Calu3 (cell line): Measurements from ENCODE around the gene NR4A3. TPM values are rescaled to one million over a fixed set of nuclear protein-coding genes. Genes with fewer than 3 reads are reported as not detected.

Experiments used
- BruUV-seq: library from RNA; stranded (reverse); fragments of 400-500 nt; replicated peaks from 2 replicates; lab custom pipeline; 2021; lab: Mats Ljungman, UMichigan
- CTCF ChIA-PET: fragments of 300-600 bp; sonication (Branson Sonifier 250); formaldehyde crosslinking; loops from one replicate; lab custom pipeline; 2022; ENCODE audit warnings: antibody characterized with exemption; lab: Charles Lee
- DNase-seq: peaks from one replicate; pipeline ENCODE4 v3.0.0; 2022
- H3K27ac Mint-ChIP-seq: one replicate; pipeline ENCODE4 v1.8.0; 2022; ENCODE audit warnings: mixed read lengths; ENCODE audit not compliant: unreplicated experiment
- H3K27me3 Mint-ChIP-seq: one replicate; pipeline ENCODE4 v1.8.0; 2022; ENCODE audit warnings: mixed read lengths; ENCODE audit not compliant: unreplicated experiment
- H3K36me3 Mint-ChIP-seq: one replicate; pipeline ENCODE4 v1.8.0; 2022; ENCODE audit warnings: mild to moderate bottlenecking, moderate library complexity, mixed read lengths; ENCODE audit not compliant: insufficient read depth, unreplicated experiment
- H3K4me1 Mint-ChIP-seq: one replicate; pipeline ENCODE4 v1.8.0; 2022; ENCODE audit warnings: mild to moderate bottlenecking, low read depth, mixed read lengths; ENCODE audit not compliant: unreplicated experiment
- H3K4me3 Mint-ChIP-seq: one replicate; pipeline ENCODE4 v1.8.0; 2022; ENCODE audit warnings: mild to moderate bottlenecking, low read depth, moderate library complexity, mixed read lengths; ENCODE audit not compliant: unreplicated experiment
- H3K9me3 Mint-ChIP-seq: one replicate; pipeline ENCODE4 v1.8.0; 2022; ENCODE audit warnings: low read depth, mixed read lengths; ENCODE audit not compliant: unreplicated experiment
- intact Hi-C: fragments of 100-400 bp; cut with micrococcal nuclease; formaldehyde crosslinking; loops from one replicate; pipeline ENCODE4 v1.10.0; 2022; ENCODE audit not compliant: unreplicated experiment
- total RNA-seq: library from RNA; stranded (reverse); gene quantifications from 2 replicates; pipeline ENCODE4 v1.2.3, GENCODE V29; 2022
- TF ChIP-seq, protein P1 (sequence below): fragments of 200-600 bp; IDR thresholded peaks from one replicate; pipeline ENCODE4 v1.8.0; 2022; ENCODE audit warnings: antibody characterized with exemption; ENCODE audit not compliant: unreplicated experiment

Gene NR4A3
- total RNA-seq, 1 experiment from 2014 or later, result 0.21 TPM

DNA sequence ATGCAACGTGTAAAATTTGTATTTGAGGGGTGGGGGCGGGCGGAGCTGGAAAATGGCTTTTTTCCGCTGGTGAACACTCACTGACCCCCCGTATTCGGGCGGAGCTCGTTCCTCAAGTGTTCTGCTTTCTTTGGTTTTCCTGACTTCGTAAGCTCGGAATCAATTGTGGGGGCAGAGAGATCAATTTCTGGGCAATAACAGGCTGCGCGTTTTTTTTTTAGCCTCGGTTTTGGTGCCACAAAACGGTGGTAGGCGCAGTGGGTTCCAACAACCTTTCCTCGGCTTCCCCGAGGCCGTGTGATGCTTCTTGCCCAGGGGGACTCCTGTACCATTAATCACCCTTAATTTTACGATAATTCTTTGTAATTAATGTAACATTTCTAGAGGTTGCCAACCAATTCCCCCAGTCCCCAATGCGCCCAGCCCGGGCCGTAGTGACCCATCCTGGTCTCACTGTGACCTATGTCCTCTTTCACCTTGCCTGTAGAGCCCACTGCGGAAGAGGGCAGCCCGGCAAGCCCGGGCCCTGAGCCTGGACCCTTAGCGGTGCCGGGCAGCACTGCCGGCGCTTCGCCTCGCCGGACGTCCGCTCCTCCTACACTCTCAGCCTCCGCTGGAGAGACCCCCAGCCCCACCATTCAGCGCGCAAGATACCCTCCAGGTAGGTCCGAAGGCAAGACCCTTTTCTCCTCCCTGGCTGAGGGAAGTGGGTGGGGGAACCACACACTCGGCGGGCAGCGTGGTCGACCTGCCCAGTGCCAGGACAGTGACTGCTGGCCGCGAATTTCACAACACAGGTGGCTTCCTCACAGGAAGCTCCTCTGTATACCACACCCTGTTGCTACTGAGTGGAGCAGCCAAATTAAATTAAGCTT lies 3.7 kb downstream of the NR4A3 start:
- Mint-ChIP-seq H3K4me3 (no peak overlapping the region), H3K9me3 (no peaks in the 10 kb centered on the region), H3K4me1 (no peaks in the 10 kb centered on the region), H3K36me3 (peaks cover 38% of the 10 kb centered on the region), H3K27ac (no peak overlapping the region), H3K27me3 (peaks cover 85% of the 10 kb centered on the region)
- CTCF ChIA-PET, result interaction anchor here (0.6 to 0.9 kb wide), 4 partner anchors 17 to 1562 kb away, joined by 3 to 8 read pairs (median 3); no protein-coding TSS in a partner anchor
- DNase-seq, result no peak
- TF ChIP-seq, protein P1, sequence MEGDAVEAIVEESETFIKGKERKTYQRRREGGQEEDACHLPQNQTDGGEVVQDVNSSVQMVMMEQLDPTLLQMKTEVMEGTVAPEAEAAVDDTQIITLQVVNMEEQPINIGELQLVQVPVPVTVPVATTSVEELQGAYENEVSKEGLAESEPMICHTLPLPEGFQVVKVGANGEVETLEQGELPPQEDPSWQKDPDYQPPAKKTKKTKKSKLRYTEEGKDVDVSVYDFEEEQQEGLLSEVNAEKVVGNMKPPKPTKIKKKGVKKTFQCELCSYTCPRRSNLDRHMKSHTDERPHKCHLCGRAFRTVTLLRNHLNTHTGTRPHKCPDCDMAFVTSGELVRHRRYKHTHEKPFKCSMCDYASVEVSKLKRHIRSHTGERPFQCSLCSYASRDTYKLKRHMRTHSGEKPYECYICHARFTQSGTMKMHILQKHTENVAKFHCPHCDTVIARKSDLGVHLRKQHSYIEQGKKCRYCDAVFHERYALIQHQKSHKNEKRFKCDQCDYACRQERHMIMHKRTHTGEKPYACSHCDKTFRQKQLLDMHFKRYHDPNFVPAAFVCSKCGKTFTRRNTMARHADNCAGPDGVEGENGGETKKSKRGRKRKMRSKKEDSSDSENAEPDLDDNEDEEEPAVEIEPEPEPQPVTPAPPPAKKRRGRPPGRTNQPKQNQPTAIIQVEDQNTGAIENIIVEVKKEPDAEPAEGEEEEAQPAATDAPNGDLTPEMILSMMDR, result no peak
- intact Hi-C loops, result no loop called here
- BruUV-seq, result no TSS peak

DNA sequence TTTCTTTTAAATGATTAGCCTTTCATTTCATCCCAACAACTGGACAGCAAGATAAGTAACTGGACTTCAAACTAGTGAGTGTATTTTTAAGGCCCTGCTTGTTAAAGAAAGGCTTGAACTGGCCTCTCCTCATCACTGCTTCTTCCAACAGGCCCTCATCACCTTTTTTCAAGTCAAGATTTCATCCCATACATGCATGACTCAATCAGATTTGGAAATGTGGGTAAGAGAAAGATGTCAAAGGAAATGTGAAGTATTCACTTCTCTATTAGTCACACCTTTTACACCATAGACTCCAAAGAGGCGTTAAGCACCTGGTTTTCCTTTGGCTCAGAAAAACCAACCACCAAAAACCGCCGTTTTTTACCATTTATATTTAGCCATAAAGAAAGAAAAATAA lies 4.9 kb downstream of the NR4A3 start:
- TF ChIP-seq, protein P1, result no peak
- no TSS peak for BruUV-seq
- Mint-ChIP-seq H3K27me3 (peaks cover 90% of the 10 kb centered on the region), H3K27ac (no peak overlapping the region), H3K9me3 (no peaks in the 10 kb centered on the region), H3K4me1 (no peaks in the 10 kb centered on the region), H3K36me3 (peaks cover 26% of the 10 kb centered on the region), H3K4me3 (no peak overlapping the region)
- DNase-seq, result no peak
- intact Hi-C loops, result no loop called here
- CTCF ChIA-PET, result no interaction called here

DNA sequence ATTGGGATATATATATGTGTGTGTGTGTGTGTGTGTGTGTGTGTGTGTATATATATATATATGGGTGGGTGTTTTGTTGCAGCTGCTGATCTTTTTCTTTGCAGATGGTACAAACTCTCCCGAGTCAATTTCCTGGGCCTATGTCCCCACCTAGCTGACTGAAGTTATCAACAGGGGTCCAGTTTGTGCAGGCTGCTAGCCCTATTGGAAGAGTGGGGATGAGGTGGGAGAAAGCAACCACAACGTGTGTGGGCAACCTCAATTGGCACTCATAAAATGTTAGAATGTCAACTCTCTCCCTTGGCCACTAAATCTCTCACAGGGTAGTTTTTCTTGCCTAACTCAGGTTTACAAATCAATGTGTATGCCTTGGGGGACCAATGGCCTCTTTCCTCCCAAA lies 5.6 kb downstream of the NR4A3 start:
- BruUV-seq, result no TSS peak
- Mint-ChIP-seq H3K27ac (no peak overlapping the region), H3K4me1 (no peaks in the 10 kb centered on the region), H3K27me3 (peaks cover 87% of the 10 kb centered on the region), H3K36me3 (peaks cover 20% of the 10 kb centered on the region), H3K4me3 (no peak overlapping the region), H3K9me3 (no peaks in the 10 kb centered on the region)
- TF ChIP-seq, protein P1, result no peak
- CTCF ChIA-PET, result interaction anchor here (0.6 kb wide), 1 partner anchor 9 kb away, joined by 3 read pairs; no protein-coding TSS in a partner anchor
- no peak for DNase-seq
- intact Hi-C loops, result no loop called here

DNA sequence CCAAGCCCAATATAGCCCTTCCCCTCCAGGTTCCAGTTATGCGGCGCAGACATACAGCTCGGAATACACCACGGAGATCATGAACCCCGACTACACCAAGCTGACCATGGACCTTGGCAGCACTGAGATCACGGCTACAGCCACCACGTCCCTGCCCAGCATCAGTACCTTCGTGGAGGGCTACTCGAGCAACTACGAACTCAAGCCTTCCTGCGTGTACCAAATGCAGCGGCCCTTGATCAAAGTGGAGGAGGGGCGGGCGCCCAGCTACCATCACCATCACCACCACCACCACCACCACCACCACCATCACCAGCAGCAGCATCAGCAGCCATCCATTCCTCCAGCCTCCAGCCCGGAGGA lies 6.3 kb downstream of the NR4A3 start:
- peaks cover 79% of the 10 kb centered on the region for H3K27me3 Mint-ChIP-seq
- no peak for DNase-seq
- peak overlapping the region; percentile 26 for H3K4me3 Mint-ChIP-seq
- BruUV-seq, result no TSS peak
- H3K9me3 Mint-ChIP-seq, result no peaks in the 10 kb centered on the region
- H3K27ac Mint-ChIP-seq, result no peak overlapping the region
- CTCF ChIA-PET, result no interaction called here
- intact Hi-C loops, result no loop called here
- TF ChIP-seq, protein P1, result no peak
- H3K4me1 Mint-ChIP-seq, result no peaks in the 10 kb centered on the region
- H3K36me3 Mint-ChIP-seq, result peaks cover 12% of the 10 kb centered on the region
